HG03460 (cell line): ENCODE measurements around the gene NAIP.
"Not testable (repeated sequence)": the region's sequence is repeated elsewhere in the genome, so short reads cannot be mapped to it uniquely, and the experiment has no call there.

Experiments used
- ATAC-seq: cut with Tn5 transposase; IDR thresholded peaks from one replicate; pipeline ENCODE4 v1.9.1; 2021; ENCODE audit not compliant: unreplicated experiment

The NAIP gene

GRCh38 chr5:71025289-71025953 is at the start of gene NAIP:
TSS of gene NAIP (minus strand) at chr5:71025339. CDS start at chr5:71012915, 12,424 bp downstream.
- not testable (repeated sequence) for ATAC-seq

GRCh38 chr5:71067262-71067928 is 42.3 kb upstream of the NAIP start, which contains the start of gene GTF2H2:
TSS of gene GTF2H2 (minus strand) at chr5:71067676. CDS start at chr5:71062763, 4,913 bp downstream.
- ATAC-seq, result peak; percentile 94

GRCh38 chr5:71061322-71061721 is 36.2 kb upstream of the NAIP start:
- ATAC-seq, result not testable (repeated sequence)

- not testable (repeated sequence) for ATAC-seq
Observed at GRCh38 chr5:71059426-71059825, 34.3 kb upstream of the NAIP start.

GRCh38 chr5:71044808-71045207 is 19.7 kb upstream of the NAIP start:
- ATAC-seq, result not testable (repeated sequence)

- not testable (repeated sequence) for ATAC-seq
Observed at GRCh38 chr5:71044128-71044527, 19.0 kb upstream of the NAIP start.

- not testable (repeated sequence) for ATAC-seq
Observed at GRCh38 chr5:71031046-71031776, 6.1 kb upstream of the NAIP start.

GRCh38 chr5:71020643-71021042 is 4.5 kb downstream of the NAIP start:
- not testable (repeated sequence) for ATAC-seq

GRCh38 chr5:71018376-71019005 is 6.6 kb downstream of the NAIP start:
- not testable (repeated sequence) for ATAC-seq

- ATAC-seq, result no peak
Observed at GRCh38 chr5:71014176-71014575, 11.0 kb downstream of the NAIP start.

- no peak for ATAC-seq
Observed at GRCh38 chr5:71013575-71013974, 11.6 kb downstream of the NAIP start.

GRCh38 chr5:71011194-71011792 is 13.8 kb downstream of the NAIP start:
- ATAC-seq, result no peak

GRCh38 chr5:71006983-71007382 is 18.2 kb downstream of the NAIP start:
- ATAC-seq, result not testable (repeated sequence)

GRCh38 chr5:70984882-70985281 is 40.3 kb downstream of the NAIP start:
- ATAC-seq, result not testable (repeated sequence)

- not testable (repeated sequence) for ATAC-seq
Observed at GRCh38 chr5:70967220-70967619, 57.9 kb downstream of the NAIP start.

GRCh38 chr5:70964531-70964930 is 60.6 kb downstream of the NAIP start:
- ATAC-seq, result not testable (repeated sequence)

GRCh38 chr5:70953068-70953467 is 72.1 kb downstream of the NAIP start:
- not testable (repeated sequence) for ATAC-seq

GRCh38 chr5:70932560-70932959 is 92.6 kb downstream of the NAIP start:
- ATAC-seq, result not testable (repeated sequence)

GRCh38 chr5:70931709-70932368 is 93.3 kb downstream of the NAIP start:
- ATAC-seq, result not testable (repeated sequence)

GRCh38 chr5:70925211-70925562 is 100.0 kb downstream of the NAIP start:
- peak; percentile 28 for ATAC-seq
